ENCODE results near the gene MASTL.
"Not testable (repeated sequence)": the region's sequence is repeated elsewhere in the genome, so short reads cannot be mapped to it uniquely, and the experiment has no call there.

- not testable (repeated sequence) for TF ChIP-seq EZH2phosphoT487 (IDR thresholded peaks at IDR 0.05; ENCODE audit: borderline replicate concordance, low read depth, low read length); CTCF (conservative IDR thresholded peaks at IDR 0.05; ENCODE audit: low read length)
Measured at GRCh38 chr10:27156566-27156965, 1.4 kb downstream of the MASTL start.
